ENCODE data around the gene NCS1. TPM values are rescaled to one million over a fixed set of nuclear protein-coding genes. Genes with fewer than 3 reads are reported as not detected.

NCS1 gene
- total RNA-seq, 4 donors from 2014 or later: 105 to 231 (median 127) TPM

DNA sequence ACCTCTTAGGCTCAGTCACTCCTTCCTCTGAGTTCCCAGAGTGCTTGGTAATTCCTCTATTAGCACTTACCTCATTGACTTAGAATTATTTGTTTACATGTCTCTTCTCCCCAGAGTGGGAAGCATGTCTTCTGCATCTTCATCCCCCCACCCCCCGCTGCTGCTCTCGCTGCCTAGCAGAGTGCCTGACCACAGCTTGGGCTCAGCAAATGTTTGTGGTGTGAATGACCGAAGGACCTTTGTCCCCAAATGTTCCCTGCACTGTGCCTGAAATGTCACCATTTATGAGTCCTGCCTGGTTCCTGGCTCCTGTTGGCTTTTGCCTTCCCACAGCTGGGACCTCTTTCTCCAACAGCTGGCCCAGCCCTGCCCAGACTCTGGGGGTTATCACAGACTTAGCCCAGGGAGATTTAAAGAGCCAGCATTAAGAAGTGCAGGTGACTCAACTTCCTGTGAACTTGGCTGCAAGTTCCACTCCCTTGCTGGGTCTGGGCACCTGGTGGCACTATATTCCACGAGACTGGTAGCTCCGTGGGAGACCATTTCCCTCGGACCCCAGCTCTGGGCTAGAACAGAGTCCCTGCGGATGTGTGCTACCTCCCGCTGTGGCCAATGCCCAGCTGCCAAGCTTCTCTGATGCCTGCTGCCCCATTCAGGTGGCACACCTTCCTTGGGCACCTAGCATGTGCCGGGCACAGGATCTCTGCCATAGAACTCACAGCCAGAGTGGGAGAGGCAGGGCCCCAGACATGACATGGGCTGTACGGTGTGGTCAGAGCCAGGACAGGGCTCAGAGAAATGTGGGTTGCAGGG is 91.6 kb downstream of the NCS1 start:
- Histone ChIP-seq H3K4me3 (no peak overlapping the region), H3K27ac (peak overlapping the region in 3 of 4 donors; percentile 17 to 84 (median 76)), H3K36me3 (no peaks in the 10 kb centered on the region), H3K9me3 (no peaks in the 10 kb centered on the region), H3K4me1 (peaks cover 0 to 71% (median 33%) of the 10 kb centered on the region in 3 donors), H3K27me3 (peaks cover 8% of the 10 kb centered on the region)
- TF ChIP-seq POLR2A (IDR thresholded peaks at IDR 0.05): no peak
- TF ChIP-seq, protein P1, sequence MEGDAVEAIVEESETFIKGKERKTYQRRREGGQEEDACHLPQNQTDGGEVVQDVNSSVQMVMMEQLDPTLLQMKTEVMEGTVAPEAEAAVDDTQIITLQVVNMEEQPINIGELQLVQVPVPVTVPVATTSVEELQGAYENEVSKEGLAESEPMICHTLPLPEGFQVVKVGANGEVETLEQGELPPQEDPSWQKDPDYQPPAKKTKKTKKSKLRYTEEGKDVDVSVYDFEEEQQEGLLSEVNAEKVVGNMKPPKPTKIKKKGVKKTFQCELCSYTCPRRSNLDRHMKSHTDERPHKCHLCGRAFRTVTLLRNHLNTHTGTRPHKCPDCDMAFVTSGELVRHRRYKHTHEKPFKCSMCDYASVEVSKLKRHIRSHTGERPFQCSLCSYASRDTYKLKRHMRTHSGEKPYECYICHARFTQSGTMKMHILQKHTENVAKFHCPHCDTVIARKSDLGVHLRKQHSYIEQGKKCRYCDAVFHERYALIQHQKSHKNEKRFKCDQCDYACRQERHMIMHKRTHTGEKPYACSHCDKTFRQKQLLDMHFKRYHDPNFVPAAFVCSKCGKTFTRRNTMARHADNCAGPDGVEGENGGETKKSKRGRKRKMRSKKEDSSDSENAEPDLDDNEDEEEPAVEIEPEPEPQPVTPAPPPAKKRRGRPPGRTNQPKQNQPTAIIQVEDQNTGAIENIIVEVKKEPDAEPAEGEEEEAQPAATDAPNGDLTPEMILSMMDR (IDR thresholded peaks at IDR 0.05): peak in 1 of 4 experiments; percentile 45
- no peak for ATAC-seq
- WGBS, 2 donors (ENCODE audit: low coverage in 1 of 2): 63% methylated on average over 4 of the region's 10 CpGs; no CpG with 5 or more reads in 1 of the 2 donors

DNA sequence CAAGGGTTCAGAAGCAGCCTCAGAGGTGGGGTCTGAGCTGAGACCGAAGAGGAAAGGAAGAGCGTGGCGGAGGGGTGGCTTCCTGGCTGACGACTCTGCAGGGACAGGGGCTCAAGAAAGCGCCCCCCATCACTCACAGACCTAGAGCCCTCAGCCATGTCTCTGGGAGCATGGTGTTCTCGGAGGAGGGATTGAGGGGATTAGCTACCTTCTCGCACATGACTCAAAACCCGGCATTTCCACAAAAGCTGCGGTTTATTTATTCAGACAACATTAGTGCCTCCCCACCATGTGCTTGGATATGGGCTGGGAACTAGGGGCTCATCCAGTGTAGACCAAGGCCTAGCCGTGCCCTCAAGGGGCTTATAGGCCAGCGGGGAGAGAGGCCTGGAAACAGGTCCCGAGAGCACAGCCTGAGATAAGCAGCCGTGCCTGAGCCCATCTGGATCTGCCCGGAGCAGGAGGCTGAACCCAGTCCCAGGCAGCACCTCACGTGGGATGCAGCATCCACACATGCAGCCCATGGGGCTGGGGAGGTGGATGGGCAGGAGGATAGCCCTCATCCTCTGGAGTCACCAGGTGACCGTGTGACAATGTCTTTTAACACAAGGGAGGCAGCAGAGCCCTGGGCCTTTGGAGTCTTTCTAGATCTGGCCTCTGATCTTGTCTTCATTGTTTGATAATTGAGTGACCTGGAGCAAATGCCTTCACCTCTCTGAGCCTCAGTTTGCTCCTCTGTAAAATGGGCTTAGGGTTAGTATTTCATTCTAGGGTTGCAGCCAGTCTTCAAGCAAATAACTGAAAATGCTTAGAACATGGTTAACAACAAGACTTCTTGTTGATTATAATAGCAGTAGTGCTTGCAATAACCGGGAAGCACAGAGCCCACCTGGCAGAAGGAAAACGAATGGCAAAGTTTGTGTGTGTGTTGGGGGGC is 92.5 kb downstream of the NCS1 start:
- 60 to 65% methylated on average over 2 to 7 of the region's 18 CpGs for WGBS, 2 donors (ENCODE audit: low coverage in 1 of 2)
- H3K36me3 ChIP-seq: no peaks in the 10 kb centered on the region
- TF ChIP-seq EP300 (IDR thresholded peaks at IDR 0.05): no peak
- TF ChIP-seq, protein P1 (IDR thresholded peaks at IDR 0.05): no peak
- TF ChIP-seq POLR2AphosphoS5 (IDR thresholded peaks at IDR 0.05): no peak
- no peak for TF ChIP-seq POLR2A (IDR thresholded peaks at IDR 0.05)
- peaks cover 8% of the 10 kb centered on the region for H3K27me3 ChIP-seq
- H3K4me3 ChIP-seq: peak overlapping the region in 1 of 2 donors; percentile 63
- H3K27ac ChIP-seq: peak overlapping the region in 2 of 4 donors; percentile 84 to 89
- H3K9me3 ChIP-seq: no peaks in the 10 kb centered on the region
- peaks cover 0 to 78% (median 33%) of the 10 kb centered on the region in 3 donors for H3K4me1 ChIP-seq
- no peak for ATAC-seq

DNA sequence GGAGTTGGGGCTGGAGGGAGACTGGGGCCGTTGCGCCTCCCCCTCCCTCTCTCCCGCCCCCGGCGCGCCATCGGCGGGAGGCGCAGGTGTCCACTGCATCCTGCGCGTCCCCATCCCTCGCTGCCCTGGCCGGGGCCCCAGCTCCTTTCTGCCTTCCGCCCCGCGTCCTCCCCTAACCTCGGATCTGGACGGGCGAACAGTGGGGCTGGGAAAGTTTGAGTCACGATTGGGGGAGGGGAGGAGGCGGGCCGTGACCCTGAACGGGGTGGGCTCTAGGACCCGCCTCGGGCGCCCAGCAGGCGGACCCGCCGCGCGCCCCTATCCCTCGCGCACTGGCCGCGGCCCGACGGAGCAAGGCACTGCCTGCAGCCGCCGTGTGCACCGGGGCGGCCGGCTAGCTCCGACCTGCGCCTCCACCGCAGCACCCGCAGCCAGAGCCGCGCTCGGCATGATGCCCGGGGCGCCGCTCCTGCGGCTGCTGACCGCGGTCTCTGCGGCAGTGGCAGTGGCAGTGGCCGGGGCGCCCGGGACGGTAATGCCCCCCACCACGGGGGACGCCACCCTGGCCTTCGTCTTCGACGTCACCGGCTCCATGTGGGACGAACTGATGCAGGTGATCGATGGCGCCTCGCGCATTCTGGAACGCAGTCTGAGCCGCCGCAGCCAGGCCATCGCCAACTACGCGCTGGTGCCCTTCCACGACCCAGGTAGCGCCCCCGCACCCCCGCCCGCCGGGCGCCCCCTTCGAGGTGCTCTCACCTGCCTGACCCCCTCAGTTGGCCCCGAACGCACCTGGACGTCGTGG is 93.4 kb downstream of the NCS1 start, which contains the start of gene HMCN2:
HMCN2 (plus strand) TSS at position 330 of the 805 bp plus-strand sequence; CDS start at position 449, 119 bp downstream.
- H3K36me3 ChIP-seq: no peaks in the 10 kb centered on the region
- no CpG with 5 or more reads among the region's 89 CpGs for WGBS, 2 donors (ENCODE audit: low coverage in 1 of 2)
- H3K4me3 ChIP-seq: peak within 1 kb of the TSS; percentile 28 to 63
- peaks cover 8% of the 10 kb centered on the region for H3K27me3 ChIP-seq
- H3K4me1 ChIP-seq: peaks cover 0 to 85% (median 36%) of the 10 kb centered on the region in 3 donors
- no peaks in the 10 kb centered on the region for H3K9me3 ChIP-seq
- TF ChIP-seq, protein P1 (IDR thresholded peaks at IDR 0.05): peak in 2 of 4 experiments; percentile 8 to 14
- TF ChIP-seq POLR2AphosphoS5 (IDR thresholded peaks at IDR 0.05): peak; percentile 71
- TF ChIP-seq POLR2A (IDR thresholded peaks at IDR 0.05): peak; percentile 14 to 33
- no peak for TF ChIP-seq EP300 (IDR thresholded peaks at IDR 0.05)
- ATAC-seq: peak; percentile 48
- peak within 1 kb of the TSS; percentile 0 to 89 (median 86) for H3K27ac ChIP-seq

DNA sequence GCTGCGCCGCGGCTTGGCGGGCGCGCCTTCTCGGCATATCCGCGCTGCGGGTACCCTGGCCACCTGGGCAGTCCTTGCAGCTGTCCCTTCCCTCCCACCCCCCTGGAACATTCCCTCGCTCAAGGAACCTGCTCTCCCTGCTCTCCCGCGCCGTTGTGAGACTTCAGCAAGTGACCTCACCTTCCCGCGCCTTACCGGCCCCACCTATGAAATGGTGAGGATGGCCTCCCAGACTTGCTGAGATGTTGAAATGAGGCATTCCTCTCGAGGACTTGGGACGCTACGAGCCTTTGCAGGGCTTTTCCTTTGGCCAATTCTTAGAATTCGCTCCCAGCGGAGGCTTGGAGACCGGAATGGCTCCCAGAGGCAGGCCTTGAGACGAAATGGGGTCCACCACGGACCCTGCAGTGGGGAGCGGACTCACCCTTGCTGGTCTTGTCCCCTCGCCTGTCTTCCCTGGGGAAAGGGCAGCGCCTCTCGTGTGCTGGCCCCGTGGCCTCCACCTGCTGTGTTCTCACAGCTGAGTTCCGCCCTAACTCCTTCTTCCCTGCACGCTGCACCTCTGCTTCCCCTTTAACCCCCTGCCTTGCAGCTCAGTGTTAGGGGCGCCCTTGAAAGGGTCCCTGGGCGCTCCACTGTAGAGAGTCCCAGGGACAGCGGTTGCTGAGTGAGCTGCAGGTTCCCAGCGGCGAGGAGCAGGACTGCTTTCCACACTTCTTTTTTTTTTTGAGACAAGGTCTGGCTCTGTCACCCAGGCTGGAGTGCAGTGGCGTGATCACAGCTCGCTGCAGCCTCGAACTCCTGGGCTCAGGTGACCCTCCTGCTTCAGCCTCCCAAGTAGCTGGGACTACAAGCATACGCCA is 94.3 kb downstream of the NCS1 start:
- H3K4me1 ChIP-seq: peaks cover 0 to 85% (median 28%) of the 10 kb centered on the region in 3 donors
- TF ChIP-seq POLR2A (IDR thresholded peaks at IDR 0.05): no peak
- no peak for TF ChIP-seq EP300 (IDR thresholded peaks at IDR 0.05)
- TF ChIP-seq POLR2AphosphoS5 (IDR thresholded peaks at IDR 0.05): no peak
- TF ChIP-seq, protein P1 (IDR thresholded peaks at IDR 0.05): peak in 1 of 4 experiments; percentile 5
- H3K4me3 ChIP-seq: peak overlapping the region; percentile 28 to 63
- peak overlapping the region; percentile 0 to 89 (median 86) for H3K27ac ChIP-seq
- no peaks in the 10 kb centered on the region for H3K36me3 ChIP-seq
- peaks cover 8% of the 10 kb centered on the region for H3K27me3 ChIP-seq
- H3K9me3 ChIP-seq: no peaks in the 10 kb centered on the region
- 49 to 81% methylated on average over 6 to 15 of the region's 41 CpGs for WGBS, 2 donors (ENCODE audit: low coverage in 1 of 2)
- ATAC-seq: peak; percentile 35

All from gastroesophageal sphincter (tissue), 4 donors.